Upper lobe of left lung (tissue), 6 donors: Measurements from ENCODE around the gene FNDC8. TPM values are rescaled to one million over a fixed set of nuclear protein-coding genes. Genes with fewer than 3 reads are reported as not detected.

ENCODE experiments used
- ATAC-seq, 2 donors: fragments of 200-7000 bp; cut with Tn5 transposase; one replicate each; pipeline ENCODE4 v1.9.1; 2022; ENCODE audit warnings: mild to moderate bottlenecking in 2 of 2, moderate library complexity in 2 of 2; ENCODE audit not compliant: low FRiP score in 2 of 2
- DNase-seq, 2 donors: peaks; one replicate each; pipeline ENCODE4 v3.0.0-alpha.2; 2019 to 2020
- H3K27ac ChIP-seq, 4 donors: fragments of 200-600 bp; sonication (generic); one replicate each; pipeline ENCODE4 v1.5.1; 2016 to 2019
- H3K27me3 ChIP-seq, 4 donors: fragments of 200-600 bp; sonication (generic); one replicate each; pipeline ENCODE4 v1.5.1; 2017 to 2019
- H3K36me3 ChIP-seq, 4 donors: fragments of 200-600 bp; sonication (generic); one replicate each; pipeline ENCODE4 v1.5.1; 2016 to 2019
- H3K4me1 ChIP-seq, 4 donors: fragments of 200-600 bp; sonication (generic); one replicate each; pipeline ENCODE4 v1.5.1; 2018 to 2019
- H3K4me3 ChIP-seq, 4 donors: fragments of 200-600 bp; sonication (generic); one replicate each; pipeline ENCODE4 v1.5.1; 2017 to 2019; ENCODE audit warnings: mild to moderate bottlenecking in 2 of 4, moderate library complexity in 1 of 4
- H3K9me3 ChIP-seq, 4 donors: fragments of 200-600 bp; sonication (generic); one replicate each; pipeline ENCODE4 v1.5.1; 2018 to 2019
- CTCF ChIP-seq, 6 experiments: fragments of 450-650 bp in 4 of 6; fragments of 200-600 bp in 2 of 6; sonication (generic) in 2 of 6; IDR thresholded peaks; one replicate each; pipeline ENCODE4 v1.5.1; 2016 to 2019; ENCODE audit warnings: antibody characterized with exemption in 6 of 6
- EP300 ChIP-seq, 4 donors: sonication (generic); formaldehyde crosslinking; IDR thresholded peaks; one replicate each; pipeline ENCODE4 v1.5.1; 2017; ENCODE audit warnings: antibody characterized with exemption in 4 of 4, control low read depth in 2 of 4
- POLR2A ChIP-seq, 4 donors: fragments of 450-650 bp; IDR thresholded peaks; one replicate each; pipeline ENCODE4 v1.5.1; 2016 to 2017; ENCODE audit warnings: antibody characterized with exemption in 4 of 4, mild to moderate bottlenecking in 2 of 4
- POLR2AphosphoS5 ChIP-seq, 2 donors: sonication (generic); formaldehyde crosslinking; IDR thresholded peaks; one replicate each; pipeline ENCODE4 v1.5.1; 2017; ENCODE audit warnings: antibody characterized with exemption in 2 of 2
- WGBS, 2 donors: methylation state at CpG; one replicate each; pipeline ENCODE4 v1.1.5; 2017 to 2018; 5-methylcytosine and 5-hydroxymethylcytosine counted together
- total RNA-seq, 6 donors: library from RNA; depleted of rRNA in 4 of 6; stranded (reverse); fragments of >200 nt in 4 of 6; gene quantifications; one replicate each; pipeline versions ENCODE4 v1.1.0 to v1.2.1, GENCODE V29; 2016 to 2021
- donor health status: DM: no; HTN: no; CAD: no; lungs with moderate emphysema.
- donor health status: DM: no; HTN: yes; CAD: no; lungs with severe emphysema.

The FNDC8 gene
- total RNA-seq, 6 donors from 2014 or later = not detected

DNA sequence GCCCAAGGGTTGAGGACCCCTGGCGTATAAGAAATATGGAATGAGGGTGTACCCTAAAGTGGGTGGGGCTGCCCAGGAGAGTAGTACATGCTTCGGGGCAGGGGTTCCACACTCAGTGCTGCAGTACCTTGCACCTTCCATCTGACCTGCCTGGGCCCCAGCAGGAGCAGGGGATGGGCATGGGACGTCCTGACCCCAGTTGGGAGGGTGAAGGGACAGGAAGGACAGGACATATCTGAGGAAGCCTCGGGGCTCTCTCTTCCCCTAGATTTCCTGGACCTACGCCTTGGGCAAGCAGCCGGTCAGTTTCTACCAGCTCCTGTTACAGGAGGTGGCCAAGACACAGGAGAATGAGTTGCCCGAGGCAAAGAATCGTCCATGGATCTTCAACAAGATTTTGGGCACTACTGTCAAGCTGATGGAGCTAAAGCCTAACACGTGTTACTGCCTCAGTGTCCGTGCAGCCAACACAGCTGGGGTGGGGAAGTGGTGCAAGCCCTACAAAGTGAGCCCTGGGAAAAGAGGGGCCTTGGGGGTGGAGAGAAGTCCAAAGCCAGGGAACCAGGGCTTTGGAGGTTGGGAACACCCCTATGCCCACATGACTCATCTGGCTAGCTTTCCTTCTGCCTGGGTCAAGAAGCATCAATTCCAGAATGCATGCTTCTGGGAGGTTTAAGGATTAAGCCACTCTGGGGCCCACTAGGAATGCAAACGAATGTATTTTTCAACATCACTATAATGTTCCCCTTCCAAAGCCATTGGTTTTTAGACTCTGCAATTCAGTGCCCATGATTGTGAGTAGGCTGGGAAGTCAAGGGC lies 7.9 kb downstream of the FNDC8 start:
- TF ChIP-seq EP300 (IDR thresholded peaks at IDR 0.05) (no peak), CTCF (IDR thresholded peaks at IDR 0.05) (no peak), POLR2A (IDR thresholded peaks at IDR 0.05) (no peak), POLR2AphosphoS5 (IDR thresholded peaks at IDR 0.05) (no peak)
- Histone ChIP-seq H3K4me1 (peaks cover 0 to 13% (median 3%) of the 10 kb centered on the region in 4 donors), H3K27me3 (no peaks in the 10 kb centered on the region), H3K36me3 (peaks cover 5 to 34% (median 25%) of the 10 kb centered on the region in 4 donors), H3K4me3 (no peak overlapping the region), H3K27ac (peak overlapping the region in 2 of 4 donors; percentile 45 to 49), H3K9me3 (no peaks in the 10 kb centered on the region)
- ATAC-seq = no peak
- WGBS, 2 donors = 75 to 76% methylated on average over 11 of the region's 11 CpGs
- no peak for DNase-seq

GRCh38 chr17:35129973-35130351 lies 8.5 kb downstream of the FNDC8 start:
- H3K4me1 ChIP-seq = peaks cover 0 to 13% (median 3%) of the 10 kb centered on the region in 4 donors
- H3K27ac ChIP-seq = no peak overlapping the region
- WGBS, 2 donors = 88 to 93% methylated on average over 5 of the region's 5 CpGs
- H3K36me3 ChIP-seq = peaks cover 5 to 40% (median 31%) of the 10 kb centered on the region in 4 donors
- TF ChIP-seq CTCF (IDR thresholded peaks at IDR 0.05) (no peak), POLR2A (IDR thresholded peaks at IDR 0.05) (no peak), EP300 (IDR thresholded peaks at IDR 0.05) (no peak), POLR2AphosphoS5 (IDR thresholded peaks at IDR 0.05) (no peak)
- H3K27me3 ChIP-seq = no peaks in the 10 kb centered on the region
- no peak for ATAC-seq
- no peak overlapping the region for H3K4me3 ChIP-seq
- no peak for DNase-seq
- H3K9me3 ChIP-seq = no peaks in the 10 kb centered on the region

DNA sequence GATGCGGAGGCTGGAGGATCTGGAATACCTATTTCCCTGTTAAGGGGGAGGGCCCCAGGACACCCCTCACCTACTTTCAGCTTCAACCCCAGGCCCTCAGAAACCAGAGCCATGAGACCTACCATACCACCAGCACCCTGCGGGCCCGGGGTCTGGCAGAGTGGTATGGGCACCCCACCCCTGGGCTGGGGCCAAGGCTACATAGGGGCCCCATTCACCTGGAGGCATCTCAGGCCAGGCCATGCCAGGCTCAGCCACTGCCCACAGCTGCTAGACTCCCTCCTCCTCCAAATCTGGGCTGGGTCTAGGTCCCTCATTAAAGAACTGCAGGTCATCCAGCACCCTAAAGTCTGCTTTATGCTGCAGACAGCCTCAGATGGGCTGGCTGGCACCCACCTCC lies 9.0 kb downstream of the FNDC8 start:
- H3K27ac ChIP-seq = no peak overlapping the region

GRCh38 chr17:35132099-35132498 lies 10.7 kb downstream of the FNDC8 start:
- ATAC-seq = no peak
- H3K4me3 ChIP-seq = no peak overlapping the region
- no peaks in the 10 kb centered on the region for H3K27me3 ChIP-seq
- no peak for DNase-seq
- no peak overlapping the region for H3K27ac ChIP-seq
- no peaks in the 10 kb centered on the region for H3K9me3 ChIP-seq
- TF ChIP-seq POLR2AphosphoS5 (IDR thresholded peaks at IDR 0.05) (no peak), EP300 (IDR thresholded peaks at IDR 0.05) (no peak), POLR2A (IDR thresholded peaks at IDR 0.05) (no peak), CTCF (IDR thresholded peaks at IDR 0.05) (no peak)
- 87 to 96% methylated on average over 7 to 10 of the region's 10 CpGs for WGBS, 2 donors
- peaks cover 5 to 61% (median 52%) of the 10 kb centered on the region in 4 donors for H3K36me3 ChIP-seq
- H3K4me1 ChIP-seq = peaks cover 0 to 12% (median 3%) of the 10 kb centered on the region in 4 donors

More for the DNA sequence above, 9.0 kb downstream of the FNDC8 start:
- Histone ChIP-seq H3K27me3 (no peaks in the 10 kb centered on the region), H3K9me3 (no peaks in the 10 kb centered on the region), H3K4me1 (peaks cover 0 to 13% (median 3%) of the 10 kb centered on the region in 4 donors), H3K36me3 (peaks cover 5 to 44% (median 35%) of the 10 kb centered on the region in 4 donors), H3K4me3 (no peak overlapping the region)
- no peak for TF ChIP-seq POLR2A (IDR thresholded peaks at IDR 0.05)
- TF ChIP-seq POLR2AphosphoS5 (IDR thresholded peaks at IDR 0.05) = no peak
- no peak for TF ChIP-seq EP300 (IDR thresholded peaks at IDR 0.05)
- no peak for TF ChIP-seq CTCF (IDR thresholded peaks at IDR 0.05)
- DNase-seq (no peak), ATAC-seq (no peak)
- 96 to 100% methylated on average over 1 to 3 of the region's 3 CpGs for WGBS, 2 donors
